Calu3 (cell line): ENCODE results near the gene RGCC. TPM values are rescaled to one million over a fixed set of nuclear protein-coding genes. Genes with fewer than 3 reads are reported as not detected.
"Not testable (repeated sequence)": the region's sequence is repeated elsewhere in the genome, so short reads cannot be mapped to it uniquely, and the experiment has no call there.

ENCODE experiments used
- BruUV-seq: library from RNA; stranded (reverse); fragments of 400-500 nt; replicated peaks from 2 replicates; lab custom pipeline; 2021; lab: Mats Ljungman, UMichigan
- CTCF ChIA-PET: fragments of 300-600 bp; sonication (Branson Sonifier 250); formaldehyde crosslinking; loops from one replicate; lab custom pipeline; 2022; ENCODE audit warnings: antibody characterized with exemption; lab: Charles Lee
- DNase-seq: peaks from one replicate; pipeline ENCODE4 v3.0.0; 2022
- H3K27ac Mint-ChIP-seq: one replicate; pipeline ENCODE4 v1.8.0; 2022; ENCODE audit warnings: mixed read lengths; ENCODE audit not compliant: unreplicated experiment
- H3K27me3 Mint-ChIP-seq: one replicate; pipeline ENCODE4 v1.8.0; 2022; ENCODE audit warnings: mixed read lengths; ENCODE audit not compliant: unreplicated experiment
- H3K36me3 Mint-ChIP-seq: one replicate; pipeline ENCODE4 v1.8.0; 2022; ENCODE audit warnings: mild to moderate bottlenecking, moderate library complexity, mixed read lengths; ENCODE audit not compliant: insufficient read depth, unreplicated experiment
- H3K4me1 Mint-ChIP-seq: one replicate; pipeline ENCODE4 v1.8.0; 2022; ENCODE audit warnings: mild to moderate bottlenecking, low read depth, mixed read lengths; ENCODE audit not compliant: unreplicated experiment
- H3K4me3 Mint-ChIP-seq: one replicate; pipeline ENCODE4 v1.8.0; 2022; ENCODE audit warnings: mild to moderate bottlenecking, low read depth, moderate library complexity, mixed read lengths; ENCODE audit not compliant: unreplicated experiment
- H3K9me3 Mint-ChIP-seq: one replicate; pipeline ENCODE4 v1.8.0; 2022; ENCODE audit warnings: low read depth, mixed read lengths; ENCODE audit not compliant: unreplicated experiment
- CTCF ChIP-seq: fragments of 200-600 bp; IDR thresholded peaks from one replicate; pipeline ENCODE4 v1.8.0; 2022; ENCODE audit warnings: antibody characterized with exemption; ENCODE audit not compliant: unreplicated experiment
- intact Hi-C: fragments of 100-400 bp; cut with micrococcal nuclease; formaldehyde crosslinking; loops from one replicate; pipeline ENCODE4 v1.10.0; 2022; ENCODE audit not compliant: unreplicated experiment
- total RNA-seq: library from RNA; stranded (reverse); gene quantifications from 2 replicates; pipeline ENCODE4 v1.2.3, GENCODE V29; 2022

Gene RGCC
- total RNA-seq, 1 experiment from 2014 or later = 1.7 TPM

GRCh38 chr13:41418027-41418426 lies 39.3 kb upstream of the RGCC start:
- DNase-seq = no peak
- CTCF ChIA-PET = no interaction called here
- no peaks in the 10 kb centered on the region for H3K27me3 Mint-ChIP-seq
- H3K9me3 Mint-ChIP-seq = peaks cover 4% of the 10 kb centered on the region
- H3K36me3 Mint-ChIP-seq = no peaks in the 10 kb centered on the region
- H3K4me1 Mint-ChIP-seq = peaks cover 9% of the 10 kb centered on the region
- BruUV-seq = no TSS peak
- no peak overlapping the region for H3K27ac Mint-ChIP-seq
- H3K4me3 Mint-ChIP-seq = no peak overlapping the region
- intact Hi-C loops = no loop called here
- no peak for TF ChIP-seq CTCF

GRCh38 chr13:41418731-41419130 lies 38.6 kb upstream of the RGCC start:
- no peaks in the 10 kb centered on the region for H3K36me3 Mint-ChIP-seq
- peaks cover 4% of the 10 kb centered on the region for H3K9me3 Mint-ChIP-seq
- BruUV-seq = no TSS peak
- intact Hi-C loops = no loop called here
- DNase-seq = no peak
- H3K4me1 Mint-ChIP-seq = peaks cover 9% of the 10 kb centered on the region
- no peak for TF ChIP-seq CTCF
- no peaks in the 10 kb centered on the region for H3K27me3 Mint-ChIP-seq
- CTCF ChIA-PET = no interaction called here
- H3K27ac Mint-ChIP-seq = no peak overlapping the region
- H3K4me3 Mint-ChIP-seq = no peak overlapping the region

- Mint-ChIP-seq H3K4me3 (no peak overlapping the region), H3K36me3 (no peaks in the 10 kb centered on the region), H3K27ac (no peak overlapping the region), H3K9me3 (peaks cover 4% of the 10 kb centered on the region), H3K4me1 (peaks cover 9% of the 10 kb centered on the region), H3K27me3 (no peaks in the 10 kb centered on the region)
- BruUV-seq = no TSS peak
- no peak for TF ChIP-seq CTCF
- no peak for DNase-seq
- CTCF ChIA-PET = no interaction called here
- intact Hi-C loops = no loop called here
Measured at GRCh38 chr13:41419206-41419605, 38.1 kb upstream of the RGCC start.

GRCh38 chr13:41420146-41420545 lies 37.2 kb upstream of the RGCC start:
- H3K9me3 Mint-ChIP-seq = peaks cover 4% of the 10 kb centered on the region
- H3K27me3 Mint-ChIP-seq = no peaks in the 10 kb centered on the region
- peaks cover 9% of the 10 kb centered on the region for H3K4me1 Mint-ChIP-seq
- intact Hi-C loops = no loop called here
- H3K27ac Mint-ChIP-seq = no peak overlapping the region
- BruUV-seq = no TSS peak
- TF ChIP-seq CTCF = no peak
- no peaks in the 10 kb centered on the region for H3K36me3 Mint-ChIP-seq
- CTCF ChIA-PET = interaction anchor here (0.5 kb wide), 1 partner anchor 150 kb away, joined by 3 read pairs; no protein-coding TSS in a partner anchor
- no peak for DNase-seq
- H3K4me3 Mint-ChIP-seq = no peak overlapping the region

GRCh38 chr13:41421330-41421729 lies 36.0 kb upstream of the RGCC start:
- BruUV-seq, H3K27ac Mint-ChIP-seq, H3K4me3 Mint-ChIP-seq, DNase-seq, H3K27me3 Mint-ChIP-seq, H3K4me1 Mint-ChIP-seq, H3K36me3 Mint-ChIP-seq, CTCF ChIA-PET, intact Hi-C loops, H3K9me3 Mint-ChIP-seq: not testable (repeated sequence)

GRCh38 chr13:41421983-41422382 lies 35.4 kb upstream of the RGCC start:
- H3K27me3 Mint-ChIP-seq, intact Hi-C loops, CTCF ChIA-PET, H3K36me3 Mint-ChIP-seq, H3K9me3 Mint-ChIP-seq, H3K27ac Mint-ChIP-seq, BruUV-seq, DNase-seq, H3K4me1 Mint-ChIP-seq, H3K4me3 Mint-ChIP-seq: not testable (repeated sequence)

GRCh38 chr13:41423259-41423658 lies 34.1 kb upstream of the RGCC start:
- intact Hi-C loops, H3K9me3 Mint-ChIP-seq: not testable (repeated sequence)

More at GRCh38 chr13:41423259-41423658, 34.1 kb upstream of the RGCC start:
- H3K4me1 Mint-ChIP-seq, H3K36me3 Mint-ChIP-seq, CTCF ChIA-PET, BruUV-seq, H3K27me3 Mint-ChIP-seq, DNase-seq, H3K27ac Mint-ChIP-seq, H3K4me3 Mint-ChIP-seq: not testable (repeated sequence)
